Naive B cell (primary cell): ENCODE data around the gene BICC1. TPM values are rescaled to one million over a fixed set of nuclear protein-coding genes. Genes with fewer than 3 reads are reported as not detected.

Experiments
- ATAC-seq, 2 donors: fragments of 150-1000 bp; cut with Tn5 transposase; 2 replicates each; pipeline ENCODE4 v1.10.0; 2021; ENCODE audit warnings: low read depth in 2 of 2, mild to moderate bottlenecking in 2 of 2, moderate library complexity in 2 of 2
- DNase-seq: peaks from one replicate; pipeline ENCODE4 v3.0.0; 2022
- H3K27ac Mint-ChIP-seq, 6 donors: one replicate each; pipeline ENCODE4 v1.8.0; 2020 to 2022; ENCODE audit warnings: mild to moderate bottlenecking in 6 of 6, mixed read lengths in 6 of 6, moderate library complexity in 5 of 6, inconsistent platforms in 2 of 6
- H3K27me3 Mint-ChIP-seq, 3 donors: one replicate each; pipeline ENCODE4 v1.8.0; 2021 to 2022; ENCODE audit warnings: mixed read lengths in 3 of 3, mild to moderate bottlenecking in 1 of 3
- H3K36me3 Mint-ChIP-seq, 2 donors: one replicate each; pipeline ENCODE4 v1.8.0; 2020 to 2022; ENCODE audit warnings: mixed read lengths in 2 of 2, inconsistent platforms in 1 of 2, mild to moderate bottlenecking in 1 of 2
- H3K4me1 Mint-ChIP-seq, 3 donors: one replicate each; pipeline ENCODE4 v1.8.0; 2020 to 2022; ENCODE audit warnings: mixed read lengths in 3 of 3, inconsistent platforms in 1 of 3, mild to moderate bottlenecking in 1 of 3, moderate library complexity in 1 of 3
- H3K4me3 Mint-ChIP-seq, 8 donors: one replicate each; pipeline ENCODE4 v1.8.0; 2020 to 2022; ENCODE audit warnings: mild to moderate bottlenecking in 8 of 8, mixed read lengths in 8 of 8, moderate library complexity in 8 of 8, inconsistent platforms in 2 of 8
- H3K9me3 Mint-ChIP-seq, 7 donors: one replicate each; pipeline ENCODE4 v1.8.0; 2020 to 2022; ENCODE audit warnings: mixed read lengths in 7 of 7, mild to moderate bottlenecking in 5 of 7, inconsistent platforms in 2 of 7, moderate library complexity in 1 of 7
- polyA plus RNA-seq, 6 donors: library from polyadenylated mRNA; unstranded; fragments of 300-500 nt; fragmentation: Illumina TruSeq; gene quantifications; one replicate each; pipeline ENCODE4 v1.2.3, GENCODE V29; 2021; ENCODE audit warnings: low read depth in 6 of 6

Gene BICC1
- polyA plus RNA-seq, 6 donors from 2014 or later: not detected

DNA sequence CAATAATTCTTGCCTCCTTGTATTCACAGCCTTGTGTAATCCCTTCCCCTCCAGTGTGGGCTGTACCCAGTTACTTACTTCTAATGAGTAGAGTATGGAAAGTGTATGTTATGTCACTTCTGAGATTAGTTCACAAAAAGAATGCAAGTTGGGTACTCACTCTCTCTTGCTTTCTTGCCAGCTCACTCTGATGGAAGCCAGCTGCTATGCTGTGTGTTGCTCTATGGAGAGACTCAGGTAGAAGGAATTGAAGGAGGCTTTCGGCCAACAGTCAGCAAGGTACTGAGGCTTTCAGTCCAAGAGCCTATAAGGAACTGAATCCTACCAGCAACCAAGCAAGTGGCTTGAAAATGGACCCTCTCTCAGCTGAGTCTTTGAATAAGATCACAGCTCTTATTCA lies 9.7 kb upstream of the BICC1 start:
- H3K27me3 Mint-ChIP-seq: peaks cover 10 to 23% (median 18%) of the 10 kb centered on the region in 3 donors
- H3K4me3 Mint-ChIP-seq: no peak overlapping the region
- no peaks in the 10 kb centered on the region for H3K4me1 Mint-ChIP-seq
- ATAC-seq: no peak
- peaks cover 0 to 3% (median 0%) of the 10 kb centered on the region in 7 donors for H3K9me3 Mint-ChIP-seq
- H3K27ac Mint-ChIP-seq: no peak overlapping the region
- H3K36me3 Mint-ChIP-seq: no peaks in the 10 kb centered on the region
- DNase-seq: no peak

DNA sequence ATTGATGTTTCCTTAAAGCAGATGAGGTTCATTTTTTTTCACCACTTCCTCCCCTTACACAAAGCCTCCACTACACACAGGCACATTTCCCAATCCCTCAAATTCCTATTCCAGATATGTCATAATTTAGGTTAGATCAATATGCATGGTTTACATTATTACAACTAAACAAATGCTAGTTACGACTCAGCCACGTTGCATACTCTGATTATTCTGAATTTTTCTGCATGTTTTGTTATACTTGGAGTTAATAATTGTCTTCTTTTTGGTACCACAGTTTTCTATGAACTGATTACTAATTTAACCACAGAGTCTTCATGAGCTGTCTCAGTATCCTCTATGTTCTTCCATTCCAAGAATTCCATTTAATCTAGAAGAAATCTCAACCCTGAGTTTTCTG lies 4.4 kb upstream of the BICC1 start:
- no peak for DNase-seq
- H3K4me3 Mint-ChIP-seq: no peak overlapping the region
- ATAC-seq: no peak
- H3K27ac Mint-ChIP-seq: no peak overlapping the region
- H3K4me1 Mint-ChIP-seq: peaks cover 5 to 7% (median 6%) of the 10 kb centered on the region in 3 donors
- no peaks in the 10 kb centered on the region for H3K9me3 Mint-ChIP-seq
- H3K36me3 Mint-ChIP-seq: peaks cover 0 to 8% of the 10 kb centered on the region in 2 donors
- H3K27me3 Mint-ChIP-seq: peaks cover 12 to 25% (median 19%) of the 10 kb centered on the region in 3 donors

DNA sequence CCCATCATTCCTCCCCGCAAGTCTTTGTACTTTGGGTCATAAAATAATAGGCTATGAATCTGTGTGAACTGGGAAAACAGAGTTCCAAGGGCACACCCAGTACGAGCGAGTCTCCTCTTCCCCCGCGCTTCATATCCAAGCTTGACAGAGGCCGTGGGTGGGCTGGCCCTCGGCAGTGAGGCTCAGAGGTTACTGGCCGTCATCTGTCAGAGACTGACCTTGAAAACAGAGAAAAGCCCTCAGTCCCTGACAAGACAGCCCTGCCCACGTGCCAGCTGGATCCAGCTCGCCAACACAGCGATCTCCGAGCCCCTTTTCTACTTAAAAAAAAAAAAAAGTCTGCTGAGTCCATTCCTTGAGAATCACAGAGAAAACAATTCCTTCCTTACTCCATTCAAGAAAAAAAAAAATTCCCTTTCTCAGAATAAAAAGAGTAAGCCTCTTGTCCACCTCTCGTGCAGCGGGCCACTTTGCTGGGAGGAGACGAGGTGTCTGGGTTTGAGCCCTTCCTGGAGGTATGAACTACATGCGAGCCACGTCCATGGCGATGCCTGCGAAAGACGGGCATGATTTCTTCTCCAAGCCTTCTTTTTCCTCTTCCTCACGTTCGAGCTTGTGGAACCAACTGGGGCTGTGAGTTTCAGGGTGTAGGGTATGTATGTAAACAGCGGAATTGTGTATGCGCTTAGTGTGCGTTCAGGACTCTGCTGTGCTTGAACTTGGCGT lies 744 bp upstream of the BICC1 start:
- Mint-ChIP-seq H3K4me1 (peaks cover 10 to 12% (median 11%) of the 10 kb centered on the region in 3 donors), H3K9me3 (no peaks in the 10 kb centered on the region), H3K4me3 (peak overlapping the region; percentile 14 to 86 (median 74)), H3K36me3 (peaks cover 0 to 8% of the 10 kb centered on the region in 2 donors), H3K27me3 (peaks cover 18 to 24% (median 23%) of the 10 kb centered on the region in 3 donors), H3K27ac (no peak overlapping the region)
- ATAC-seq (no peak), DNase-seq (no peak)

DNA sequence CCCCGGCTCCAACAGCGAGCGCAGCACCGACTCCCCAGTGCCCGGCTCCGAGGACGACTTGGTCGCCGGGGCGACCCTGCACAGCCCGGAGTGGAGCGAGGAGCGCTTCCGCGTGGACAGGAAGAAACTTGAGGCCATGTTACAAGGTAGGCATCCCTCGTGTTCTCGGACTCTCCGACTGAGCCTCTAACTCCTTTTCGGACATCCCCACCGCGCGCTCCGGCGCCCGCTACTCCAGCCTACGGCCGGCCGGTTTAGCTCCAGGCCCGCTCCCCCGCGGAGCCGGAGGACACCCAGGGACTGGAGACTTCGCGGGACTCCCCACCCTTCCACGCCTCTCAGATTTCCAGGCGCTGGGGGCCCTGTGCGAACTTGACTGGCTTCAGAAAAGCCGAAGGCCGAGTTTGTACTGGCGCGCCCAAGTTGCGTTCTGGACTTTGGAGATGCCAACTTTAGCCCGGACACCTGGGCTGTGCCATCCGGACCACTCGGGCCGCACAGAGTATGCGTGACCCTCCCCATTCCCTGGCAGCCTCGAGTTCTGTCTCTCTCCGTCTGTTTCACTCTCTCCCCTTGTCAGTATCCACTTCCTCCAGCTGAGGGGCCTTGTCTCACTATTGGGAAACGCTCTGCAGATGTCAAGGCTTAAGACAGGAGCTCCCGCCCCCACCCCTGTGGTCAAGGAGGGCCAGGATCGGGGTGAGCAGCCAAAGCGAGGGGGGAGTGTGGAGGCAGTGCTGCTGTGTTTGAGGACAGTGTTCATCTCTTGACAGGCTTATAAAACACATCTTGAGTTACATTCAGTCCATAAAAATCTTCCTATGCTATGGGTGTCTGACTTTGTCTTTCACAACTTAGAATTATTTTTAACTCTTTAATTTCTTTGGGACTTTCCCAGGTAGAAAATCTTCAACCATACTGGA lies 777 bp downstream of the BICC1 start:
- Mint-ChIP-seq H3K4me1 (peaks cover 10 to 12% (median 11%) of the 10 kb centered on the region in 3 donors), H3K27ac (no peak overlapping the region), H3K36me3 (peaks cover 0 to 8% of the 10 kb centered on the region in 2 donors), H3K4me3 (peak overlapping the region; percentile 29 to 87 (median 74)), H3K27me3 (peaks cover 30 to 39% (median 32%) of the 10 kb centered on the region in 3 donors), H3K9me3 (no peaks in the 10 kb centered on the region)
- peak in 1 of 2 donors; percentile 21 for ATAC-seq
- no peak for DNase-seq

DNA sequence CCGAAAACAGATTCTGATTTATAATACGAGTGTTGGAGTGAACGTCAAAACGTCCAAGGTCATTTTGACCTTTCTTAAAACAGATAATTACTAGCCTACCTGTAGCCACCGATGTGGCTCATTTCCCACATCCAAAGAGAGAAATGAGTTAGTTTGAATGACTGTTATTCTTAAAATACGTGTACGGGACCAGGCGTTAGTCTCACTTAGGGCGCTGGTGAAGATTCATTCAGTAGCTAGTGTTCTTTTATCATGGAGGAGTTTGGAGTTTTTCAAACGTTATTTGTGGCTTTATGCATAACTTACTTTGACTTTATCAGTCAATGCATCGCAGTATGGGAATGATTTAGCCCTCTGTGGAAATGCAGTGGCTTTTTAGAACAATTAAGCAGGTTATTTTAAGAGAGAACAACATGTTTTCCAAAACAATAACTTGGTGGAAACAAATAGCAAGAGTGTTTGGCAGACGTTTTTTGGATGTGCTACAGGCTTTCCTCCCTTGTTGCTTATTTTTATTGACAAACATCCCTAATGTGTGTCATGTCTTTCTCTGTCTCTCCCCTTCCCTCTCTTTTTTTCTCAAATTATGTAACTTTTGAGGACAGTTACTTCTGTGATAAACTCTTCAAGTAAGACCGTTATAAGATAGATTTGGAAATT lies 1.6 kb downstream of the BICC1 start:
- H3K36me3 Mint-ChIP-seq: peaks cover 0 to 8% of the 10 kb centered on the region in 2 donors
- H3K27me3 Mint-ChIP-seq: peaks cover 36 to 39% (median 39%) of the 10 kb centered on the region in 3 donors
- DNase-seq: no peak
- peaks cover 10 to 12% (median 11%) of the 10 kb centered on the region in 3 donors for H3K4me1 Mint-ChIP-seq
- no peaks in the 10 kb centered on the region for H3K9me3 Mint-ChIP-seq
- H3K27ac Mint-ChIP-seq: no peak overlapping the region
- H3K4me3 Mint-ChIP-seq: peak overlapping the region in 7 of 8 donors; percentile 29 to 87 (median 73)
- no peak for ATAC-seq

DNA sequence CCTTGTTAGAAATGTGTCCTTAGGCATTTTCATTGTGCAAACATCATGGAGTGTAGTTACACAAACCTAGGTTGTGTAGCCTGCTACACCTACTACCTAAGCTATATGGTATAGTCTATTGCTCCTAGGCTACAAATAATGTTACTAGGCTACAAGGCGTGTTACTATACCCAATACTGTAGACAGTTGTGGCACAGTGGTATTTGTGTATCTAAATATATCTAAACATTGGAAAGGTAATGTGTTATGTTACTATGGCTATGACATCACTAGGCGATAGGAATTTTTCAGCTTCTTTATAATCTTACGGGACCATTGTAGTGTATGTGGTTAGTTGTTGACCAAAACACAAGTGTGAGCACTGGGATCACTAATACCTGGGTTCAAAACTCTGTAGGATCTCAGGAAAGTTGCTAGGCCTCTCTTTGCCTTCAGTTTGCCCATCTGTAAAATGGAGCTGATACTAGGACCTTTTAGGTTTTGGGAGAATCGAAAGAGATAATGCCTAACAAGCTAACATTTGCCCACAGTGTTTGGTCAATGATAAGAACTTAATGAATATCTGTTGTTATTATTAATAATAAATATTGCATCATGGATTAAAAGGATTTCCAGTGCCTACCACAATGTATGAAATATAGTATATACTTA lies 2.7 kb downstream of the BICC1 start:
- DNase-seq: no peak
- Mint-ChIP-seq H3K4me3 (no peak overlapping the region), H3K27ac (no peak overlapping the region), H3K36me3 (peaks cover 0 to 8% of the 10 kb centered on the region in 2 donors), H3K9me3 (no peaks in the 10 kb centered on the region), H3K4me1 (peaks cover 10 to 12% (median 11%) of the 10 kb centered on the region in 3 donors), H3K27me3 (peaks cover 38 to 47% (median 39%) of the 10 kb centered on the region in 3 donors)
- ATAC-seq: no peak

DNA sequence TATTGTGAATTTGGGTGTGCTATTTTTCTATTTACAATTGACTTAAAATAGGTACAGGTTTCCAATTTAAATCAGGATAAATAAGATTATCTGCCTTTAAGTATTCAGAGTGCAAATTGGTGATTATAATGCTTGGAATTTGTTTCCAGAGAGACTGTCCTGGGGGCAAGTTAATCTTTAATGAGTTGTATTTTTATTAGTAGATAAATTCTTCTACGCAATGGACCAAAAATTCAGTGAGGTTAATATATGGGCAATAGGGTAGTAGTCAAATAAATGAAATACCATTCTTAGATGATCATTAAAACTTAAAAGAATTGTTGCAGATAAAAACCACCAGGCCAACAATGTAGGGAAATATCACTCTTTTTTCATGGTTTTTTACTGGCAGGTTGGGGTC lies 3.4 kb downstream of the BICC1 start:
- Mint-ChIP-seq H3K4me3 (no peak overlapping the region), H3K27ac (no peak overlapping the region), H3K36me3 (peaks cover 0 to 8% of the 10 kb centered on the region in 2 donors), H3K27me3 (peaks cover 38 to 47% (median 44%) of the 10 kb centered on the region in 3 donors), H3K4me1 (peaks cover 10 to 12% (median 11%) of the 10 kb centered on the region in 3 donors), H3K9me3 (no peaks in the 10 kb centered on the region)
- DNase-seq: no peak
- no peak for ATAC-seq

DNA sequence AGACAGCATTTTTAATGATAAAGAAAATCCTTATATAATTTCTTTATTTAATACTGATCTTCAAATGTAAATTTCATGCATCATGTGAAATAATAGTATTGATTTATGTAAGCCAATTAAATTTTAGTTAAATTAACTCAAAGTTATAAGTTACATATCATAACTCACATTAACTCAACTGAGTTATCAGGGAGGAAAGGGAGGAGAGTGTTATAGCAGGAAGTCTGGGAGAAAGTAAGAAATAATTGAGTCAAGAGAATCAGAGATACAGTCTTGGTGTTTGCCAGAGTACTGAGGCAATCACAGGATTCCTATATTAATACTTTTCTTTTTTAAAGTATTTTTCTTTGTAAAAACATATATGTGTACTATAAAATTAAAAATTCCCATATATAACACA lies 4.0 kb downstream of the BICC1 start:
- no peak for DNase-seq
- H3K4me1 Mint-ChIP-seq: peaks cover 10 to 12% (median 11%) of the 10 kb centered on the region in 3 donors
- no peak overlapping the region for H3K27ac Mint-ChIP-seq
- no peak overlapping the region for H3K4me3 Mint-ChIP-seq
- peaks cover 0 to 8% of the 10 kb centered on the region in 2 donors for H3K36me3 Mint-ChIP-seq
- no peaks in the 10 kb centered on the region for H3K9me3 Mint-ChIP-seq
- no peak for ATAC-seq
- H3K27me3 Mint-ChIP-seq: peaks cover 38 to 47% (median 44%) of the 10 kb centered on the region in 3 donors

DNA sequence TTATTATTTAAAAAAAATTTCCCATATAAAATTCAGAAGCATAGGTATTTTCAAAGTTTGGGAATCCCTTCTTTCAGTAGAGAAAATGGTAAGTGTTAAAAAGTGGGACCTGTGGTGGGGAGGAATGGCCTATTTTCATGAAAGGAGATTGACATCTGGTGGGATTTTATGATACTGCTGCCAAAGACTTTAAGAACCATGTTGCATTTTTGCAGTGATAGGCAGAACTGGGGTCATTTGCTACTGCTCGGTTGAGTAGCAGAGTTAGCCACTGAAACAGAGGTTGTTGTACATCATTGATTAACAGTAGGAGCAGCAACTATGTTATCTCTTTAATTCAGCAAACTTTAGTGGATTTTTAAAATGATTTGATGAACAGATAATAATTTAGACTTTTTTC lies 4.4 kb downstream of the BICC1 start:
- H3K27me3 Mint-ChIP-seq: peaks cover 37 to 45% (median 43%) of the 10 kb centered on the region in 3 donors
- no peaks in the 10 kb centered on the region for H3K9me3 Mint-ChIP-seq
- no peak for DNase-seq
- peaks cover 0 to 7% of the 10 kb centered on the region in 2 donors for H3K36me3 Mint-ChIP-seq
- H3K4me3 Mint-ChIP-seq: no peak overlapping the region
- no peak for ATAC-seq
- peaks cover 10 to 11% (median 10%) of the 10 kb centered on the region in 3 donors for H3K4me1 Mint-ChIP-seq
- H3K27ac Mint-ChIP-seq: no peak overlapping the region

DNA sequence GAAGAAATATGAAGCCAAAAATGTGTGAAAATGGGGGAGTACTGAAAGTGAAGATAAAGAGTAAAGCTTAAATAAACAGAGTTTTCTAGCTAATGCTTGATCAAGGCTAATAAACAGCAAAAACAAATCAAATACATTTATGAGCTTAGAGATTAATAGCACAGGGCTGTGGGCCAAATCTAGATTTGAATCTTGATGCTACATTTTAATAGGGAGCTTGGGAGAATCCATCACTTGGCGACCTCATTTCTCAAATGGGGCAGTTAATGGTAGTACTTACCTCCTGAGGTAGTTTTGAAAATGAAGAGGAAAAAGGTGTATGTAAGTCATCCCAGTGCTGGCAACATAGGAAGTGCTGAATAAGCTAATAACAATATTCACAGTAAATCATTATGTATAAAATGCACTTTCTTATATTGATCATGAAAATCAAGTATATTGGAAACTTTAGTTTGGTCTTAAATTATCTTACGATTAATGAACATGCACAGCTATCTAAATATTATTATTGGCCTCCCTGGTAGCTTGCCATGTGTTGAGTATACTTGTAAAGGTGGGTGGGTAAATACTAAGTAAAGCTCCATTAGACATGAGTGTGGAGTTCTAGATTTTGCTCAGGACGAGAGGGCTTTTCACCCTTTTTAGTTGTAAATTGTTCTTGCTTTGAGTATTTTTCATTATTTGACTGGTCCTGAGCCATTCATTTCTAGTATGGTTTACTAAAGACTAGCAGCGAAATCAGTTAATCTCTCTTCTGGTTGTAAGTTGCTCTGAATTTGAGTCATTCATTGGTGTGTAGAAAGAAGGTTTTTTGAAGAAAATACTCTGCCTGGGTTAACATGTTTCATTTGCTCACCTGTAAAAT lies 5.1 kb downstream of the BICC1 start:
- ATAC-seq (no peak), DNase-seq (no peak)
- peaks cover 31 to 44% (median 38%) of the 10 kb centered on the region in 3 donors for H3K27me3 Mint-ChIP-seq
- H3K27ac Mint-ChIP-seq: no peak overlapping the region
- H3K36me3 Mint-ChIP-seq: peaks cover 0 to under 1% of the 10 kb centered on the region in 2 donors
- peaks cover 4 to 6% (median 5%) of the 10 kb centered on the region in 3 donors for H3K4me1 Mint-ChIP-seq
- H3K9me3 Mint-ChIP-seq: peaks cover 0 to 3% (median 0%) of the 10 kb centered on the region in 7 donors
- no peak overlapping the region for H3K4me3 Mint-ChIP-seq

DNA sequence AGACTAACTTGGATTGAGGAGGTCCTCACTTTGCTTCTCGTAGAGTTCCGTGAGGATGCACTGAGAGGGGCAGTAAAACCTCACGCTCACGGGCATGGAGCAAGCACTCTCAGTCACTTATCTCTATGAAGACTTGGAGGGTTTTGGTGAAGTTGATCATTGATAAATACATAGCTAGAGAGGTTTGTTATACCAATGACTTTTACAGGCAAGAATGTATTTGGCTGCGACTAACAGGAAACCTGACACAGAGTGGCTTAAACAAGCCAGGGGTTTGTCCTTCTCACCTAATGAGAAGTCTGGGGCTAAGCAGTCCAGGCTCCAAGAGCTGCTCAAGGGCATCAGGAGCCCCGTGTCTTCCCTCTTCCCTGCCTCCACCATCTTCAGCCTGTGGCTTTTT lies 6.1 kb downstream of the BICC1 start:
- no peak overlapping the region for H3K4me3 Mint-ChIP-seq
- H3K4me1 Mint-ChIP-seq: peaks cover under 1 to 2% (median 2%) of the 10 kb centered on the region in 3 donors
- peaks cover 27 to 44% (median 35%) of the 10 kb centered on the region in 3 donors for H3K27me3 Mint-ChIP-seq
- H3K27ac Mint-ChIP-seq: no peak overlapping the region
- peaks cover 0 to 3% (median 0%) of the 10 kb centered on the region in 7 donors for H3K9me3 Mint-ChIP-seq
- DNase-seq: no peak
- no peaks in the 10 kb centered on the region for H3K36me3 Mint-ChIP-seq
- ATAC-seq: no peak
